HCT116 (cell line): ENCODE measurements around the gene SERTAD2.

Experiments
- CEBPB ChIP-seq: IDR thresholded peaks from 2 replicates; pipeline ENCODE4 v1.6.1; 2012; ENCODE audit warnings: low read depth
- CTCF ChIP-seq, 3 experiments: fragments of 200-600 bp in 1 of 3; sonication (generic) in 1 of 3; IDR thresholded peaks in 2 of 3; conservative IDR thresholded peaks in 1 of 3; 2 replicates each; pipeline ENCODE4 v1.5.1; 2012 to 2017; ENCODE audit warnings: low read depth in 2 of 3, low read length in 2 of 3, antibody characterized with exemption in 1 of 3, borderline replicate concordance in 1 of 3, control low read depth in 1 of 3, mild to moderate bottlenecking in 1 of 3, mixed read lengths in 1 of 3, mixed run types in 1 of 3, moderate library complexity in 1 of 3; ENCODE audit not compliant: insufficient read depth in 1 of 3
- JUND ChIP-seq: IDR thresholded peaks from 2 replicates; pipeline ENCODE4 v1.6.1; 2012
- POLR2A ChIP-seq: IDR thresholded peaks from 2 replicates; pipeline ENCODE4 v1.7.0; 2011; ENCODE audit warnings: borderline replicate concordance; ENCODE audit not compliant: insufficient read depth, insufficient read length; ENCODE audit errors: extremely low read depth
- SIN3A ChIP-seq: IDR thresholded peaks from 2 replicates; pipeline ENCODE4 v1.6.1; 2012; ENCODE audit warnings: low read depth
- TF ChIP-seq, protein P1 (sequence below): IDR thresholded peaks from 2 replicates; pipeline ENCODE4 v1.6.1; 2011; ENCODE audit warnings: mild to moderate bottlenecking, low read length, moderate library complexity; ENCODE audit not compliant: insufficient replicate concordance; ENCODE audit errors: extremely low read depth

GRCh38 chr2:64582774-64583340 lies 70.9 kb downstream of the SERTAD2 start:
- TF ChIP-seq POLR2A (no peak), CEBPB (no peak), CTCF (IDR thresholded peaks at IDR 0.05 in 2 of 3, conservative IDR thresholded peaks at IDR 0.05 in 1 of 3; ENCODE audit: borderline replicate concordance in 1 of 3, insufficient read depth in 1 of 3, low read depth in 2 of 3, low read length in 2 of 3) (no peak), SIN3A (no peak), JUND (no peak)
- TF ChIP-seq, protein P1, sequence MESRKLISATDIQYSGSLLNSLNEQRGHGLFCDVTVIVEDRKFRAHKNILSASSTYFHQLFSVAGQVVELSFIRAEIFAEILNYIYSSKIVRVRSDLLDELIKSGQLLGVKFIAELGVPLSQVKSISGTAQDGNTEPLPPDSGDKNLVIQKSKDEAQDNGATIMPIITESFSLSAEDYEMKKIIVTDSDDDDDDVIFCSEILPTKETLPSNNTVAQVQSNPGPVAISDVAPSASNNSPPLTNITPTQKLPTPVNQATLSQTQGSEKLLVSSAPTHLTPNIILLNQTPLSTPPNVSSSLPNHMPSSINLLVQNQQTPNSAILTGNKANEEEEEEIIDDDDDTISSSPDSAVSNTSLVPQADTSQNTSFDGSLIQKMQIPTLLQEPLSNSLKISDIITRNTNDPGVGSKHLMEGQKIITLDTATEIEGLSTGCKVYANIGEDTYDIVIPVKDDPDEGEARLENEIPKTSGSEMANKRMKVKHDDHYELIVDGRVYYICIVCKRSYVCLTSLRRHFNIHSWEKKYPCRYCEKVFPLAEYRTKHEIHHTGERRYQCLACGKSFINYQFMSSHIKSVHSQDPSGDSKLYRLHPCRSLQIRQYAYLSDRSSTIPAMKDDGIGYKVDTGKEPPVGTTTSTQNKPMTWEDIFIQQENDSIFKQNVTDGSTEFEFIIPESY = no peak
